Esophagus squamous epithelium (tissue), 5 donors: ENCODE data around the gene R3HDM4. TPM values are rescaled to one million over a fixed set of nuclear protein-coding genes. Genes with fewer than 3 reads are reported as not detected.

Experiments
- DNase-seq: peaks from one replicate; lab custom pipeline; 2025; lab: John Stamatoyannopoulos, UW
- H3K27ac ChIP-seq, 4 donors: fragments of 200-600 bp; sonication (generic); one replicate each; pipeline ENCODE4 v1.5.1; 2016 to 2019; ENCODE audit warnings: mild to moderate bottlenecking in 1 of 4
- H3K27me3 ChIP-seq, 4 donors: fragments of 200-600 bp; sonication (generic); 1 replicate in 3 of 4; 2 replicates in 1 of 4; pipeline versions ENCODE4 v1.5.1 to v1.6.0; 2017 to 2021; ENCODE audit warnings: antibody characterized with exemption in 1 of 4
- H3K36me3 ChIP-seq, 3 donors: fragments of 200-600 bp; sonication (generic); one replicate each; pipeline ENCODE4 v1.5.1; 2016 to 2019
- H3K4me1 ChIP-seq, 3 donors: fragments of 200-600 bp; sonication (generic); one replicate each; pipeline ENCODE4 v1.5.1; 2017 to 2019
- H3K4me3 ChIP-seq, 4 donors: fragments of 200-600 bp; sonication (generic); 1 replicate in 3 of 4; 2 replicates in 1 of 4; pipeline ENCODE4 v1.5.1; 2016 to 2019; ENCODE audit warnings: mild to moderate bottlenecking in 2 of 4, moderate library complexity in 1 of 4
- H3K9me3 ChIP-seq, 3 donors: fragments of 200-600 bp; sonication (generic); one replicate each; pipeline ENCODE4 v1.5.1; 2016 to 2019
- POLR2A ChIP-seq, 4 donors: fragments of 450-650 bp; IDR thresholded peaks; one replicate each; pipeline ENCODE4 v1.6.1; 2017; ENCODE audit warnings: antibody characterized with exemption in 4 of 4, mild to moderate bottlenecking in 4 of 4, moderate library complexity in 3 of 4
- WGBS, 2 donors: methylation state at CpG; one replicate each; pipeline ENCODE4 v1.1.5; 2018; 5-methylcytosine and 5-hydroxymethylcytosine counted together
- intact Hi-C: fragments of 100-400 bp; cut with DNase I; formaldehyde crosslinking; loops from one replicate; pipeline ENCODE4 v1.15.0; 2022
- total RNA-seq, 4 donors: library from RNA; depleted of rRNA; stranded (reverse); fragments of >200 nt; gene quantifications; one replicate each; pipeline ENCODE4 v1.1.0, GENCODE V29; 2016
- TF ChIP-seq, protein P1 (sequence below), 6 experiments: fragments of 450-650 bp in 4 of 6; fragments of 200-600 bp in 2 of 6; sonication (generic) in 2 of 6; IDR thresholded peaks; one replicate each; pipeline ENCODE4 v1.5.1; 2016 to 2019; ENCODE audit warnings: antibody characterized with exemption in 6 of 6, mild to moderate bottlenecking in 4 of 6, moderate library complexity in 4 of 6
- donor health status: DM: yes; HTN: yes; CAD: no.

Gene R3HDM4
- total RNA-seq, 4 donors from 2014 or later = 42.9 to 83.7 (median 62.4) TPM

DNA sequence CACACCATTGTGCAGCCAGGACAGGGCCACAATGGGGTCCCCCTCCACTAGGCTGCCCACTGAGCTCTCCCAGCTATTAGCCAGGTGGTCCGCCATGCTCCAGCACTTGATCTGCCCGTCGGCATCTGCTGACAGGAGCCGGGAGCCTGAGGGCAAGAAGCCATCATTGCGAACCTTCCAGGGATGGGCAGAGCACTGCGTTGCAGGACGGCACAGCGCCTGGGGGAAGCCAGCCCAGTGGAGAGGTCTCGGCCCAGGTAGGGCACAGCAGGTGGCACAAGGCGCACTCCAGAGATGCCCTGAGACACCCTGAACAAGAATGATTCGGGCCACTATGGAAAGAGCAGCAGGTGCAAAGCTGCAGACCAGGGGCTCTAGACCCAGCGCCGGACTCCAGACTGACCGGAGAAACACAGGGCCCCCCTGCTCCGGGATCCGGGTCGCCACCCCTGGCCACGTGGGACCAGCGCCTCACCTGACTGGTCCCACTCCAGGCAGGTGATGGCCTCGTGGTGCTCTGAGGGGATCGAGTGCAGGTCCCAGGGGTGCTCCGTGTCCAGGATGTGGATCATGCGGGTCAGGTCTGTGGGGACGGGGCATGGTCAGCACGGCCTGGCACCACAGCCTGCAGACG, 23.2 kb downstream of the R3HDM4 start:
- intact Hi-C loops = no loop called here
- DNase-seq = no peak
- TF ChIP-seq, protein P1, sequence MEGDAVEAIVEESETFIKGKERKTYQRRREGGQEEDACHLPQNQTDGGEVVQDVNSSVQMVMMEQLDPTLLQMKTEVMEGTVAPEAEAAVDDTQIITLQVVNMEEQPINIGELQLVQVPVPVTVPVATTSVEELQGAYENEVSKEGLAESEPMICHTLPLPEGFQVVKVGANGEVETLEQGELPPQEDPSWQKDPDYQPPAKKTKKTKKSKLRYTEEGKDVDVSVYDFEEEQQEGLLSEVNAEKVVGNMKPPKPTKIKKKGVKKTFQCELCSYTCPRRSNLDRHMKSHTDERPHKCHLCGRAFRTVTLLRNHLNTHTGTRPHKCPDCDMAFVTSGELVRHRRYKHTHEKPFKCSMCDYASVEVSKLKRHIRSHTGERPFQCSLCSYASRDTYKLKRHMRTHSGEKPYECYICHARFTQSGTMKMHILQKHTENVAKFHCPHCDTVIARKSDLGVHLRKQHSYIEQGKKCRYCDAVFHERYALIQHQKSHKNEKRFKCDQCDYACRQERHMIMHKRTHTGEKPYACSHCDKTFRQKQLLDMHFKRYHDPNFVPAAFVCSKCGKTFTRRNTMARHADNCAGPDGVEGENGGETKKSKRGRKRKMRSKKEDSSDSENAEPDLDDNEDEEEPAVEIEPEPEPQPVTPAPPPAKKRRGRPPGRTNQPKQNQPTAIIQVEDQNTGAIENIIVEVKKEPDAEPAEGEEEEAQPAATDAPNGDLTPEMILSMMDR (IDR thresholded peaks at IDR 0.05) = no peak
- no peak for TF ChIP-seq POLR2A (IDR thresholded peaks at IDR 0.05)
- Histone ChIP-seq H3K27ac (no peak overlapping the region), H3K4me1 (peaks cover 8 to 28% (median 9%) of the 10 kb centered on the region in 3 donors), H3K9me3 (no peaks in the 10 kb centered on the region), H3K27me3 (no peaks in the 10 kb centered on the region), H3K4me3 (no peak overlapping the region), H3K36me3 (peaks cover 21 to 61% (median 36%) of the 10 kb centered on the region in 3 donors)
- WGBS, 2 donors = 95 to 100% methylated on average over 2 to 10 of the region's 26 CpGs

DNA sequence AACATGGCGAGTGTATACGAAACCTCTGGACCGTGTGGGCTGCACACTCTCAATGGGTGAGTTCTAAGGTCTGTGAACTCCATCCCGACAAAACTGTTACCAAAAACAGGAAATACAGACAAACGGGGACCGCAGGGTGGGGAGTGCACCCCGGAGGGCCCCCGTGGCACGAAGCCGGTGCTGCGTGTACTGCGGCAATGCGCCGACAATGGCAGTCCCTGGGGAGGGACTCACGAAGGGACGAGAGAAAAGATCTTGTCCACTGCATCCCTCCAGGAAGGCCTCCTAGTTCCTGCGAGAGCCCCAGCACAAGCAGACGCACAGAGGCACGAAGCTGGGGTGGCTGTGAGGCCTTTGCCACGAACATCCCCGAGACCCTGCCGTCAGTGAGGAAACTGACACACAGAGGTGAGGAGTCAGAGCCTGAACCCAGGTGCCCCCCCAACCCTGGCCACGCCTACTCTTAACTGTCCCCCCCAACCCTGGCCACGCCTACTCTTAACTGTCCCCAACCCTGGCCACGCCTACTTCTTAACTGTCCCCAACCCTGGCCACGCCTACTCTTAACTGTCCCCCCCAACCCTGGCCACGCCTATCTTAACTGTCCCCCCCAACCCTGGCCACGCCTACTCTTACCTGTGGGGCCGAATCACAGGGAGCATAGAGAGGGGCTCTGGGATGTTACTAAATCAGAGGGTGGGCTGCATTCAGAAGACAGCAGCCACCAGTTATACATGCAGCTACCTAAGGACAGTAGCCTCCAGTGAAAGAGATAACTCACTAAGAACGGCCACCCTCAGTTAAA, 24.2 kb downstream of the R3HDM4 start:
- Histone ChIP-seq H3K27ac (no peak overlapping the region), H3K9me3 (no peaks in the 10 kb centered on the region), H3K27me3 (no peaks in the 10 kb centered on the region), H3K36me3 (peaks cover 27 to 71% (median 40%) of the 10 kb centered on the region in 3 donors), H3K4me1 (peaks cover 8 to 30% (median 9%) of the 10 kb centered on the region in 3 donors), H3K4me3 (no peak overlapping the region)
- no peak for TF ChIP-seq POLR2A (IDR thresholded peaks at IDR 0.05)
- TF ChIP-seq, protein P1 (IDR thresholded peaks at IDR 0.05) = no peak
- WGBS, 2 donors = 79 to 90% methylated on average over 17 to 27 of the region's 30 CpGs
- intact Hi-C loops = no loop called here
- no peak for DNase-seq

DNA sequence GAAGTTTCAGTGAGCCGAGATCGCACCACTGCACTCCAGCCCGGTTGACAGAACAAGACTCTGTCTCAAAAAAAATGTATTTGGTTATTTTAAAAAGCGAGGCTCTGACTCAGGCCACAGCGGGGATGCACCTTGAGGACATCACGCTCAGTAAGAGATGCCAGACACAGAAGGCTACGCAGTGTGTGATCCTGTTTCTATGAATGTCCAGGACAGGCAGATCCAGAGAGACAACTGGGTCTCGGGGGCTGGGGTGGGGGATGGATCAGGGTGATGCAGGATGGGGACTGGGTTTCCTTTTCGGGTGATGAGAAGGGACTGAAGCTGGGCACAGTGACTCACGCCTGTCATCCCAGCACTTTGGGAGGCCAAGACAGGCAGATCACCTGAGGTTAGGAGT, 25.4 kb downstream of the R3HDM4 start:
- no peak overlapping the region for H3K27ac ChIP-seq
- 89 to 90% methylated on average over 7 to 9 of the region's 10 CpGs for WGBS, 2 donors
- H3K4me3 ChIP-seq = no peak overlapping the region
- H3K9me3 ChIP-seq = no peaks in the 10 kb centered on the region
- peaks cover 8 to 29% (median 9%) of the 10 kb centered on the region in 3 donors for H3K4me1 ChIP-seq
- H3K36me3 ChIP-seq = peaks cover 27 to 83% (median 41%) of the 10 kb centered on the region in 3 donors
- TF ChIP-seq, protein P1 (IDR thresholded peaks at IDR 0.05) = no peak
- TF ChIP-seq POLR2A (IDR thresholded peaks at IDR 0.05) = no peak
- no peak for DNase-seq
- intact Hi-C loops = no loop called here
- H3K27me3 ChIP-seq = no peaks in the 10 kb centered on the region

DNA sequence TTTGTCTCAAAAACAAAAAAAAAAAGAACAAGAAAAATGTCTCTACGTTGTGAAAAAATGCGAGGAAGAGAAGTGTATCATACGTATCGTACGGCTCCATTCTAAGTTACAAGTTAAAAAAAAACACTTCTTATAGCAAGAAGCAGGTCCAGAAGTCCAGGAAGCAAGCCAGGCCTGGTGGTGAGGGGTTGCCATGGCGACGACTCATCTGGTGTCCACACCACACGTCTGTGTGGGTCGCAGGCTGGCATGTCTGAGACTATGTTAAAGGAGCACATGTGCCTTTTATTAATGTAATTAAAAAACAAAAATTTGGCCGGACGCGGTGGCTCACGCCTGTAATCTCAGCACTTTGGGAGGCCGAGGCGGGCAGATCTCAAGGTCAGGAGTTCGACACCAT, 25.9 kb downstream of the R3HDM4 start:
- Histone ChIP-seq H3K27ac (no peak overlapping the region), H3K4me3 (no peak overlapping the region), H3K36me3 (peaks cover 27 to 88% (median 46%) of the 10 kb centered on the region in 3 donors), H3K27me3 (no peaks in the 10 kb centered on the region), H3K9me3 (no peaks in the 10 kb centered on the region), H3K4me1 (peaks cover 4 to 25% (median 7%) of the 10 kb centered on the region in 3 donors)
- no peak for DNase-seq
- WGBS, 2 donors = 79 to 82% methylated on average over 16 of the region's 16 CpGs
- intact Hi-C loops = no loop called here
- TF ChIP-seq, protein P1 (IDR thresholded peaks at IDR 0.05) = no peak
- TF ChIP-seq POLR2A (IDR thresholded peaks at IDR 0.05) = no peak
